Aorta (tissue), 5 donors: ENCODE data around the gene JMY. TPM values are rescaled to one million over a fixed set of nuclear protein-coding genes. Genes with fewer than 3 reads are reported as not detected.

Source experiments
- ATAC-seq: fragments of 200-7000 bp; cut with Tn5 transposase; one replicate; pipeline ENCODE4 v1.9.1; 2022; ENCODE audit warnings: moderate library complexity; ENCODE audit not compliant: low FRiP score
- DNase-seq, 2 donors: peaks; one replicate each; pipeline ENCODE4 v3.0.0-alpha.2; 2020
- H3K27ac ChIP-seq, 2 donors: one replicate each; pipeline ENCODE4 v1.5.1; 2013; ENCODE audit warnings: low read length in 2 of 2, mild to moderate bottlenecking in 2 of 2, moderate library complexity in 2 of 2, control low read depth in 1 of 2, inconsistent platforms in 1 of 2, low read depth in 1 of 2
- H3K27me3 ChIP-seq, 2 donors: one replicate each; pipeline ENCODE4 v1.6.1; 2013; ENCODE audit warnings: control low read depth in 1 of 2, low read length in 1 of 2, mild to moderate bottlenecking in 1 of 2, moderate library complexity in 1 of 2; ENCODE audit not compliant: insufficient read depth in 2 of 2, control insufficient read depth in 1 of 2
- H3K36me3 ChIP-seq, 2 donors: one replicate each; pipeline ENCODE4 v1.6.1; 2013; ENCODE audit warnings: control low read depth in 1 of 2, low read length in 1 of 2, mild to moderate bottlenecking in 1 of 2; ENCODE audit not compliant: insufficient read depth in 2 of 2, control insufficient read depth in 1 of 2
- H3K4me1 ChIP-seq, 2 donors: one replicate each; pipeline ENCODE4 v1.6.1; 2013; ENCODE audit warnings: low read length in 2 of 2, control low read depth in 1 of 2, mild to moderate bottlenecking in 1 of 2, moderate library complexity in 1 of 2; ENCODE audit not compliant: insufficient read depth in 2 of 2, control insufficient read depth in 1 of 2
- H3K4me3 ChIP-seq, 2 donors: one replicate each; pipeline ENCODE4 v1.5.1; 2013; ENCODE audit warnings: low read length in 2 of 2, control low read depth in 1 of 2, mild to moderate bottlenecking in 1 of 2
- H3K9me3 ChIP-seq: one replicate; pipeline ENCODE4 v1.6.1; 2013; ENCODE audit warnings: mild to moderate bottlenecking, low read length; ENCODE audit not compliant: control insufficient read depth
- WGBS, 2 donors: extraction: QIAGEN DNeasy Blood & Tissue Kit; methylation state at CpG; one replicate each; pipeline ENCODE4 v1.1.7; 2013; 5-methylcytosine and 5-hydroxymethylcytosine counted together
- intact Hi-C, 2 donors: fragments of 100-400 bp; cut with DNase I; formaldehyde crosslinking; loops; one replicate each; pipeline versions ENCODE4 v1.14.2 to v1.15.0; 2022
- polyA plus RNA-seq, 2 donors: library from polyadenylated mRNA; stranded (reverse); fragments of 200-250 nt; gene quantifications; one replicate each; pipeline ENCODE4 v1.2.3, GENCODE V29; 2013
- total RNA-seq, 2 donors: library from RNA; stranded (reverse); fragmentation: NEBNext Ultra II Directional; extraction: Animal tissue kit (Norgen Biotek cat#: 25700); gene quantifications; one replicate each; pipeline ENCODE4 v1.2.1, GENCODE V29; 2021
- donor health status: healthy with polysubstance abuse.
- donor health status: Bipolar disorder and iron deficiency.
- donor health status: DM: no; HTN: no; CAD: no.
- donor health status: DM: no; HTN: no; CAD: no.
- donor health status: DM: yes; HTN: yes; CAD: no.

The JMY gene
- total and polyA plus RNA-seq, 4 donors, result 3.0 to 14.1 (median 8.3) TPM

GRCh38 chr5:79287907-79288306 lies 52.0 kb downstream of the JMY start:
- DNase-seq (no peak), ATAC-seq (no peak)
- WGBS, 2 donors, result 29 to 59% methylated on average over 1 of the region's 1 CpG
- H3K27ac ChIP-seq, result no peak overlapping the region
- no peaks in the 10 kb centered on the region for H3K36me3 ChIP-seq
- no peaks in the 10 kb centered on the region for H3K27me3 ChIP-seq
- no peak overlapping the region for H3K4me3 ChIP-seq
- H3K9me3 ChIP-seq, result no peaks in the 10 kb centered on the region
- H3K4me1 ChIP-seq, result no peaks in the 10 kb centered on the region
- intact Hi-C loops, result no loop called here

GRCh38 chr5:79295029-79295428 lies 59.1 kb downstream of the JMY start:
- Histone ChIP-seq H3K4me1 (no peaks in the 10 kb centered on the region), H3K36me3 (peaks cover 0 to 4% of the 10 kb centered on the region in 2 donors), H3K27ac (no peak overlapping the region), H3K27me3 (no peaks in the 10 kb centered on the region), H3K4me3 (no peak overlapping the region), H3K9me3 (no peaks in the 10 kb centered on the region)
- ATAC-seq, result no peak
- intact Hi-C loops, result no loop called here
- no peak for DNase-seq
- 95% methylated on average over 2 of the region's 2 CpGs for WGBS, 2 donors

DNA sequence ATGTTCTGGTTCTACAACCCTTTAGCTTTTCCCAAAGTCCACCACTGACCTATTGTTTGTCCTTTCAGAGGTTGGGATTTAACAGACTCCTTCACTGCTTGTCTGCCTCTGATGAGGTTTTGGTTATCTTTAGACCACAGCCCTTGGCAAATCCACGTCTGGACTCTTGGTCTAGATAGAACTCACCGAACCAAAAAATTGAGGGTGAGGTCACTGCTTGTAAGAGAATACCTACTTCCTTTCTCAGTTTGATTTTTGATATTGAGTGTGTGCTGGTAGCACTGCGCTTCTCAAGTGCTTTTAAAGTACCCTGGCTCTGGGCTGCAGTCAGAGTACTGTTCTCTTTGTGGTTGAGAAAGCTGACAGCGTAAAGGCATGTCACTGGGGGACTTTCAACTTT lies 61.7 kb downstream of the JMY start:
- Histone ChIP-seq H3K27ac (no peak overlapping the region), H3K36me3 (peaks cover 4 to 11% of the 10 kb centered on the region in 2 donors), H3K4me3 (no peak overlapping the region), H3K4me1 (no peaks in the 10 kb centered on the region), H3K27me3 (no peaks in the 10 kb centered on the region), H3K9me3 (no peaks in the 10 kb centered on the region)
- ATAC-seq, result no peak
- DNase-seq, result no peak
- WGBS, 2 donors, result 76 to 77% methylated on average over 4 of the region's 4 CpGs
- intact Hi-C loops, result no loop called here

DNA sequence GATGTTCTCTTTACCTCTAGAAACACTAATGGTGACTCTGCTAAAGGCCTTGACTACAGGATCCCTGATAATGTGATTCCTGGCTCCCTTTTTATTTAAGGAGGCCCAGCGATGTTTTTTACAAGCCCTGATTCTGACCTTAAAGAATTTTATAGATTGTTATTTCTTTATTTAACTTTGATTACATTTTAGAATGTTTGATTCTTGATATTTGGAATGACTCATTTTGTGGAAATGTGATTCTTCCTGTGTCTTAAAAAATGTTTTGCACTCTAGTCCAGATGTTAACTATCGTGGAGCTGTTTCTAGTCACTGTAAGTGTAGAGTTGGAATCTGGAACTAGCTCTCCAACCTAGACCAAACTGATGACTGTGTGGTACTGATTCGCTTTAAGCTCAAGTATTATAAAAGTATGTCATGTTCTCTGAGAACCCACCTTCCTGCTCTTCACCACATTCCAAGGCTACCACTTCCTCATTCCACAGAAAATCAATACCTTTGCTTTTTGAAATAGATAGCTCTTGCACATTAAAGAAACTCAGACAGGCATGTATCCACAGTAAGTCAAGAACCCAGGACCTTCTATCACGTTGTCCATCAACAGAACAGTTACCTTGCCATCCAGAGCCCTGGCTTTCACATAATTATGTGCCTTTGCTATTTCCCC lies 65.2 kb downstream of the JMY start:
- intact Hi-C loops, result no loop called here
- 90 to 94% methylated on average over 4 of the region's 4 CpGs for WGBS, 2 donors
- DNase-seq (no peak), ATAC-seq (no peak)
- Histone ChIP-seq H3K36me3 (peaks cover 4 to 11% of the 10 kb centered on the region in 2 donors), H3K4me3 (no peak overlapping the region), H3K27ac (no peak overlapping the region), H3K9me3 (no peaks in the 10 kb centered on the region), H3K4me1 (no peaks in the 10 kb centered on the region), H3K27me3 (no peaks in the 10 kb centered on the region)

- ATAC-seq (no peak), DNase-seq (no peak)
- H3K4me3 ChIP-seq, result no peak overlapping the region
- H3K27ac ChIP-seq, result no peak overlapping the region
- WGBS, 2 donors, result 99 to 100% methylated on average over 1 of the region's 1 CpG
- H3K9me3 ChIP-seq, result no peaks in the 10 kb centered on the region
- H3K36me3 ChIP-seq, result peaks cover 4 to 19% of the 10 kb centered on the region in 2 donors
- H3K4me1 ChIP-seq, result no peaks in the 10 kb centered on the region
- H3K27me3 ChIP-seq, result no peaks in the 10 kb centered on the region
- intact Hi-C loops, result no loop called here
Observed at GRCh38 chr5:79302454-79302853, 66.5 kb downstream of the JMY start.

DNA sequence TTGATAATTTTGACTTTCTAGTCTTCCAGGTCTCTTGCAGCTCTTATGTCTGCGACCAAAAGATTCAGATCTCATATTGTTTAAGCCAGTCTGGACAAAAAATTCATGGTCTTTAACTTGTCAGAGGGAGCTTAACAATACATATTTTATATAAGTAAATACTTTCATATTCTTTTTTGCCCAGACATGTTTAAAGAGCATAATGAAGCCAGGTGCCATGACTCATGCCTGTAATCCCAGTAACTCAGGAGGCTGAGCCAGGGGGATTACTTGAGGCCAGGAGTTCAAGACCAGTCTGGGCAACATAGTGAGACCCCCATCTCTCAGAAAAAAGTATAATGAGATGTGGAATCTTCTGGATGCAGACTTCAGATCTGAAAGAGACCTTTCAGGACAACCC lies 69.8 kb downstream of the JMY start:
- H3K36me3 ChIP-seq, result peaks cover 4 to 10% of the 10 kb centered on the region in 2 donors
- H3K4me1 ChIP-seq, result no peaks in the 10 kb centered on the region
- H3K27me3 ChIP-seq, result no peaks in the 10 kb centered on the region
- H3K4me3 ChIP-seq, result no peak overlapping the region
- H3K27ac ChIP-seq, result no peak overlapping the region
- DNase-seq, result no peak
- intact Hi-C loops, result no loop called here
- WGBS, 2 donors, result 96 to 100% methylated on average over 1 of the region's 1 CpG
- no peaks in the 10 kb centered on the region for H3K9me3 ChIP-seq
- ATAC-seq, result no peak

DNA sequence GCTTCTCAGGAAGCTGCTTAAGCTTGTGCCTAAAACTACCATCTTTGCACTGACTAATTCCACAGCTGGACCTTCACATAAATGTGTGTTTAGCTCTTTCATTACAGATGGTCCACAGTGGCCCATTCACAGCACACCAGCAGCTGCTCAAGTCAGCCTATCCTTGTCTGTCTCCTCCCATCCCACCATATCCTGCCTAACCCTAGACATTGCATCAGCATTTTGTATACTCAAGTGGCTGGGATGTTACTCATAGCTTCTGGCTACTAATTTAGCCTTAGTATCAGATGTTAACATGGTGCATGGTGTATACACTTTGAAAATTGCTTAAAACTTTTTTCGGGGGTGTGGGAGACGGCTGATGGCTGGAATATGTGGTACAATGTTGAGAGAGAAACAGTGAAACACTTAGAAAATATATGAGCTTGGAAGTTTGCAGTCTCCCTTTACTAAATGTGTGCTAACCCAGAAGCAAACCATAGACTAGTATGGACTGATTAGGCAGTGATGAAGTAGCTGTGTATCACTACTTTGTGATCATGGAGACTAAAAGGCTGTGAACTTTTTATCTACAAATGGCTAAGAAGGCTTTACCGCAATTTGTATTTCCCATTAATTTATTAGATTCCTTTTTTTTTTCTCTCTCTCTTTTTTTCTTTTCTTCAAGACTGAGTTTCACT lies 83.1 kb downstream of the JMY start:
- H3K4me1 ChIP-seq, result no peaks in the 10 kb centered on the region
- intact Hi-C loops, result no loop called here
- WGBS, 2 donors, result 93 to 97% methylated on average over 3 of the region's 3 CpGs
- no peak overlapping the region for H3K27ac ChIP-seq
- no peak overlapping the region for H3K4me3 ChIP-seq
- H3K36me3 ChIP-seq, result peaks cover 4 to 13% of the 10 kb centered on the region in 2 donors
- DNase-seq, result no peak
- no peaks in the 10 kb centered on the region for H3K27me3 ChIP-seq
- H3K9me3 ChIP-seq, result no peaks in the 10 kb centered on the region
- ATAC-seq, result no peak

- H3K36me3 ChIP-seq, result no peaks in the 10 kb centered on the region
- no peaks in the 10 kb centered on the region for H3K4me1 ChIP-seq
- H3K27ac ChIP-seq, result no peak overlapping the region
- ATAC-seq (no peak), DNase-seq (no peak)
- H3K9me3 ChIP-seq, result no peaks in the 10 kb centered on the region
- H3K27me3 ChIP-seq, result no peaks in the 10 kb centered on the region
- H3K4me3 ChIP-seq, result no peak overlapping the region
- intact Hi-C loops, result no loop called here
- WGBS, 2 donors, result 58 to 66% methylated on average over 4 of the region's 4 CpGs
Observed at GRCh38 chr5:79329453-79329852, 93.5 kb downstream of the JMY start.

DNA sequence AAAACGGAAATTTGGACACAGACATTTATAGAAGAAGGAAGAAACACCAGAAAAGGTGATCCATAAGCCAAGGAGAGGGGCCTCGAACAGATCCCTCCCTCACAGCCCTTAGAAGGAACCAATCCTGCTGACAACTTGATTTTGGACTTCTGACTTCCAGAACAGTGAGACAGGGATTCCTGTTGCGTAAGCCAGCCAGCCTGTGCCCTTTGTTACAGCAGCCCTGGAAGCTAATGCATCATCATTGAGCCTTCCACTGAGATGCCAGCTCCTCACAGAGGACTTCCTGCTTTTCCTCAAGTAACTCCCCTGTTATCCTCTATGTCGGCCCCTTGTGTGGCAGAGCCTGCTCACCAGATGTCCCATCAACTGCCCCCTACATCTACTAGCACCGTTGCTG lies 94.1 kb downstream of the JMY start:
- Histone ChIP-seq H3K36me3 (no peaks in the 10 kb centered on the region), H3K27me3 (no peaks in the 10 kb centered on the region), H3K27ac (no peak overlapping the region), H3K4me1 (no peaks in the 10 kb centered on the region), H3K9me3 (no peaks in the 10 kb centered on the region), H3K4me3 (no peak overlapping the region)
- ATAC-seq (no peak), DNase-seq (no peak)
- 80 to 81% methylated on average over 5 of the region's 5 CpGs for WGBS, 2 donors
- intact Hi-C loops, result no loop called here
